ENCODE measurements around the gene TMEM114.

TMEM114 gene

DNA sequence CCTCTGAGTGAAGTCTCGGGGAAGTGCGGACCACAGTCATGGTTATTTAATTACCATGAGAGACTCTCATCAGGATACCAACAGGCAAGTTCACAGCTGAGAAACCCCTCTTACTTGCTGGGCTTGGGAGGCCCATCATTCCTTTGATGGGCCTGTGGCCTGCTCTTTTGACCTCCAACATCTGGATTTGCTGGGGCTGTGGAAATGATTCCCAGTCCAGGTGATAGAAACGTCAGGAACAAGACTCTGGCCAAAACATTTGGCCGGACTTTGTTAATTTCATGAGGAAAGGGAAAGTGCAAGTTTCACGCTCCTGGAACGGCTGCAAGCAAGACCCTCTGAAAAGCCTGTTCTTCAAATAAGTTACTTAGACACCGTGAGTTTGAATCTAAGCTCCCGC, 42.5 kb downstream of the TMEM114 start:
- Histone ChIP-seq H3K27ac (ENCODE audit: low read depth, low read length) (no peak overlapping the region), H3K9me3 (ENCODE audit: insufficient read depth, low read length) (no peaks in the 10 kb centered on the region), H3K4me2 (ENCODE audit: low read depth, low read length, poor library complexity, severe bottlenecking) (no peak overlapping the region), H3K4me3 (ENCODE audit: insufficient read depth, low read length, poor library complexity, severe bottlenecking) (no peak overlapping the region), H2AFZ (ENCODE audit: low read depth, low read length, severe bottlenecking) (no peak overlapping the region), H4K20me1 (ENCODE audit: low read depth, low read length) (no peaks in the 10 kb centered on the region), H3K36me3 (ENCODE audit: low read length) (no peaks in the 10 kb centered on the region), H3K9ac (ENCODE audit: low read length) (no peak overlapping the region), H3K79me2 (ENCODE audit: insufficient read depth, low read length) (no peaks in the 10 kb centered on the region), H3K27me3 (ENCODE audit: low read length) (no peaks in the 10 kb centered on the region; the same call in 1 of the 2 replicates), H3K9me2 (replicated peaks; ENCODE audit: insufficient read depth, low read length) (no peaks in the 10 kb centered on the region), H3F3A (ENCODE audit: insufficient read depth) (no peaks in the 10 kb centered on the region)
- TF ChIP-seq EZH2phosphoT487 (conservative IDR thresholded peaks at IDR 0.05; ENCODE audit: low read length), result no peak
- TF ChIP-seq, protein P1, sequence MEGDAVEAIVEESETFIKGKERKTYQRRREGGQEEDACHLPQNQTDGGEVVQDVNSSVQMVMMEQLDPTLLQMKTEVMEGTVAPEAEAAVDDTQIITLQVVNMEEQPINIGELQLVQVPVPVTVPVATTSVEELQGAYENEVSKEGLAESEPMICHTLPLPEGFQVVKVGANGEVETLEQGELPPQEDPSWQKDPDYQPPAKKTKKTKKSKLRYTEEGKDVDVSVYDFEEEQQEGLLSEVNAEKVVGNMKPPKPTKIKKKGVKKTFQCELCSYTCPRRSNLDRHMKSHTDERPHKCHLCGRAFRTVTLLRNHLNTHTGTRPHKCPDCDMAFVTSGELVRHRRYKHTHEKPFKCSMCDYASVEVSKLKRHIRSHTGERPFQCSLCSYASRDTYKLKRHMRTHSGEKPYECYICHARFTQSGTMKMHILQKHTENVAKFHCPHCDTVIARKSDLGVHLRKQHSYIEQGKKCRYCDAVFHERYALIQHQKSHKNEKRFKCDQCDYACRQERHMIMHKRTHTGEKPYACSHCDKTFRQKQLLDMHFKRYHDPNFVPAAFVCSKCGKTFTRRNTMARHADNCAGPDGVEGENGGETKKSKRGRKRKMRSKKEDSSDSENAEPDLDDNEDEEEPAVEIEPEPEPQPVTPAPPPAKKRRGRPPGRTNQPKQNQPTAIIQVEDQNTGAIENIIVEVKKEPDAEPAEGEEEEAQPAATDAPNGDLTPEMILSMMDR (IDR thresholded peaks at IDR 0.05; ENCODE audit: insufficient read depth, low read length, poor library complexity, severe bottlenecking), result no peak

DNA sequence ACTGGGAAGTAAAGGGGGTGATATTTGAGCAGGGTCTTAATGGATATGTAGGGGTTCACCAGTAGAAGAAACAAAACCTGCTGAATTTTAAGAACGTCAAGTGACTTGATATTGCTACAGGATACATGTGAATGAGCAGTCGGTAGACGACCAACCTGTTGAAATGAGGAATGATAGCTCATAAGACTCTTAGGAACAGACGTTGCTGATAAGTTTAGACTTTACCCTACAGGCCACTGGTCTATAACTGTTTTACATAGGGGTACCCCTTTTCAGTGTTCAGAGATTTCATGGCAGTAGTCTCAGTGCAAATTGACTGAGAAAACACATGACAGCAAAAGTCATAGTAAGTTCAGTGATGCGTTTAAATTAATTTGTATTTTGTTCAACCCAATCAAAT, 45.9 kb downstream of the TMEM114 start:
- no peaks in the 10 kb centered on the region for H3K36me3 ChIP-seq (ENCODE audit: low read length)
- H3K27ac ChIP-seq (ENCODE audit: low read depth, low read length), result no peak overlapping the region
- H3F3A ChIP-seq (ENCODE audit: insufficient read depth), result no peaks in the 10 kb centered on the region
- TF ChIP-seq EZH2phosphoT487 (conservative IDR thresholded peaks at IDR 0.05; ENCODE audit: low read length), result no peak
- TF ChIP-seq, protein P1 (IDR thresholded peaks at IDR 0.05; ENCODE audit: insufficient read depth, low read length, poor library complexity, severe bottlenecking), result no peak
- H3K9ac ChIP-seq (ENCODE audit: low read length), result no peak overlapping the region
- H3K79me2 ChIP-seq (ENCODE audit: insufficient read depth, low read length), result no peaks in the 10 kb centered on the region
- H2AFZ ChIP-seq (ENCODE audit: low read depth, low read length, severe bottlenecking), result no peak overlapping the region
- H3K4me3 ChIP-seq (ENCODE audit: insufficient read depth, low read length, poor library complexity, severe bottlenecking), result no peak overlapping the region
- H3K9me2 ChIP-seq (replicated peaks; ENCODE audit: insufficient read depth, low read length), result no peaks in the 10 kb centered on the region
- H3K27me3 ChIP-seq (ENCODE audit: low read length), result no peaks in the 10 kb centered on the region
- H3K4me2 ChIP-seq (ENCODE audit: low read depth, low read length, poor library complexity, severe bottlenecking), result no peak overlapping the region
- H3K9me3 ChIP-seq (ENCODE audit: insufficient read depth, low read length), result no peaks in the 10 kb centered on the region
- no peaks in the 10 kb centered on the region for H4K20me1 ChIP-seq (ENCODE audit: low read depth, low read length)

DNA sequence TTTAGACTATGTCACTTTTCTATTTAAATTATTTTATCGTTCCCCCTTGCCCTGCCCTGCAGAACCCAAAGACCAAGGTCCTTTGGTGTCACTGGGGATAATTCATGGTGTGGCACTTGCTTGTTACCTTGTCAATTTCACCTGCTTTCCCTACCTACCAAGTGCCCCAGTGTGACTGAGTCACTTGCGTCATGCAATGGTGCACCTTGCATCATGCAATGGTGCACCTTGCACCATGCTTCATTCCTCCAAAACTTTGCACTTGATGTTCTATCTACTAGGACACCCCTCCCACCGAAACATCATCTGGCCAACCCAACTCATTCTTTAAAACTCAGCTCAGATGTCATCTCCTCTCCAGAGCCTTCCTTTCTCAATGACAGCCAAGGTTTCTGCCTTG, 47.1 kb downstream of the TMEM114 start:
- Histone ChIP-seq H3K9me3 (ENCODE audit: insufficient read depth, low read length) (no peaks in the 10 kb centered on the region), H3K36me3 (ENCODE audit: low read length) (no peaks in the 10 kb centered on the region), H3K9me2 (replicated peaks; ENCODE audit: insufficient read depth, low read length) (no peaks in the 10 kb centered on the region), H3K27me3 (ENCODE audit: low read length) (no peaks in the 10 kb centered on the region), H3K4me3 (ENCODE audit: insufficient read depth, low read length, poor library complexity, severe bottlenecking) (no peak overlapping the region), H3K79me2 (ENCODE audit: insufficient read depth, low read length) (no peaks in the 10 kb centered on the region), H3K4me2 (ENCODE audit: low read depth, low read length, poor library complexity, severe bottlenecking) (no peak overlapping the region), H4K20me1 (ENCODE audit: low read depth, low read length) (no peaks in the 10 kb centered on the region), H3K9ac (ENCODE audit: low read length) (no peak overlapping the region), H3F3A (ENCODE audit: insufficient read depth) (no peaks in the 10 kb centered on the region), H3K27ac (ENCODE audit: low read depth, low read length) (no peak overlapping the region), H2AFZ (ENCODE audit: low read depth, low read length, severe bottlenecking) (no peak overlapping the region)
- TF ChIP-seq, protein P1 (IDR thresholded peaks at IDR 0.05; ENCODE audit: insufficient read depth, low read length, poor library complexity, severe bottlenecking), result no peak
- TF ChIP-seq EZH2phosphoT487 (conservative IDR thresholded peaks at IDR 0.05; ENCODE audit: low read length), result no peak
